Measurements from ENCODE around the gene COL6A2.

- TF ChIP-seq STAT6 (CRISPR knock-in tag; conservative IDR thresholded peaks at IDR 0.05; ENCODE audit: low read depth) (no peak), CTCF (IDR thresholded peaks at IDR 0.05) (no peak), PREB (CRISPR knock-in tag; IDR thresholded peaks at IDR 0.05; ENCODE audit: borderline replicate concordance) (no peak), CBFB (CRISPR knock-in tag; IDR thresholded peaks at IDR 0.05; ENCODE audit: low read depth) (no peak), MLX (CRISPR knock-in tag; IDR thresholded peaks at IDR 0.05) (no peak), CREM (CRISPR knock-in tag; IDR thresholded peaks at IDR 0.05) (no peak), USF1 (CRISPR knock-in tag; IDR thresholded peaks at IDR 0.05) (no peak)
Measured at GRCh38 chr21:46125846-46126301, 28.0 kb downstream of the COL6A2 start.
